Stromal cell of bone marrow (primary cell): Measurements from ENCODE around the gene PALM.
"Not testable (repeated sequence)": the region's sequence is repeated elsewhere in the genome, so short reads cannot be mapped to it uniquely, and the experiment has no call there.

Experiments
- DNase-seq: peaks from one replicate; pipeline ENCODE4 v3.0.0-alpha.2; 2012; ENCODE audit warnings: low read depth

The PALM gene

DNA sequence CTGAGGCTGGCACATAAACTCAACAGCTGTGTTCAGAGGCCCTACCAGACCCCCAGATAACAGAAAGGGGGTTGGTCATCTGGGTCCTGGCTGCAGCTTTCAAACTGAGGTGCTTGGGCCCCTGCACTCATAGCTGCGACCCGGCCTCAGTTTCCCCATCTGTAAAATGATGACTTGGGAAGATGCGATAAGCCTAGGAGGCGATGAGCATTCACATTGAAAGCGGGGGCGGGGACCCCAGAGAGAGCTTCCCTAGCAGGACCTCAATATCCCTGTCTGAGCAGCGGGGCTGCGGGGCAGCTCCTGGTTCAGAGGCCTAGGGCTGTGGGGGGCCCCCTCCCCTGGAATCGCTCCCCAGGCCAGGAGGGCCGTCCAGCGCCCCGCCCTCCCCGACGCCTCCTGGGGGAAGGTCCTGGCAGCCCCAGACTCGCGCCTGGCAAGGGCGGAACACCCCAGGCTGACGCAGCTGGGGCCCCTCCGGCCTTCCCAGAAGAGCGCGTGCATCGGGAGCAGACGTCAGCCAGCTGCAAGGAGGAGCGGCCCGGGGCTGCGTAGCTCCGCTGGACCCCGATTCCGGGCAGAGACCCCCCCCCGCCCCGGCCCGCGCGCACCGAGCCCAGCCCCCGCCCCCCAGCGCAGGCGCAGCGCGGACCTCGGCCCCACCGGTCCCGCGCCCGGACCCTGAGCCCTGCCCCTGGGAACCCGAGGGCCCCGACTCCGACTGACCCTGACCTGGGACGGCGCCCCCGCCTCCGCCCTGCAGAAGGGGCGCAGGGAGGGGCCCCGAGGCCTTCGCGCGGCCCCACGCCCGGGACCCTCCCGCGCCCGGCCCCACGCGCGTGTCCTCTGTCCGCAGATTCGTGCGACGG, 29.1 kb upstream of the PALM start:
- peak; percentile 64 for DNase-seq

- DNase-seq = peak; percentile 92
Observed at GRCh38 chr19:680287-681028, 28.3 kb upstream of the PALM start.

- DNase-seq = no peak
Observed at GRCh38 chr19:681029-682019, 27.4 kb upstream of the PALM start.

GRCh38 chr19:682678-683320, 25.9 kb upstream of the PALM start:
- DNase-seq = no peak

- DNase-seq = no peak
Observed at GRCh38 chr19:685454-685931, 23.2 kb upstream of the PALM start.

- no peak for DNase-seq
Observed at GRCh38 chr19:686589-687297, 22.0 kb upstream of the PALM start.

DNA sequence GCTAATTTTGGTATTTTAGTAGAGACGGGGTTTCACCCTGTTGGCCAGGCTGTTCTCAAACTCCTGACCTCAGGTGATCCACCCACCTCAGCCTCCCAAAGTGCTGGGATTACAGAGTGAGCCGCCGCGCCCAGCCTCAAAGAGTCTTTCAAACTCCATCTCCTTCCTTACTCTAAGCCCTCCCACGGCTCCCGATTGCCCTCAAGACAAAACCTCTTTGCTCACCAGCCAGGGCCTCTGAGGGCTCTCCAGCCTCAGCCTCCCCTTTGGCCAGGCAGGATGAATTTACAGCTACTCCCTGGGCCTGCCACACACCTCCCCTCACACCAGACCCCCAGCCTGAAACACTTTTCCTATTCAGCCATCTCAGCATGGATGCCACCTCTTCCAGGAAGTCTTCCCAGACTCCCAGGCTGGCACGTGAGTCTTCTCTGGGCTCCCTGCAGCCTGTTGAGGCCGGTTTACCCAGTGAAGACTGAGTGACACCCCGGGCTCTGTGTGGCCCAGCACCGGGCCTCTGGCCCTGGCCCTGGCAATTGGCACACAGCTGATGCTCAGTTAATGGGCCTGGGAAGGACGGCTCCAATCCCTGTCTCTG, 21.1 kb upstream of the PALM start:
- no peak for DNase-seq

- DNase-seq = no peak
Observed at GRCh38 chr19:688214-688613, 20.5 kb upstream of the PALM start.

DNA sequence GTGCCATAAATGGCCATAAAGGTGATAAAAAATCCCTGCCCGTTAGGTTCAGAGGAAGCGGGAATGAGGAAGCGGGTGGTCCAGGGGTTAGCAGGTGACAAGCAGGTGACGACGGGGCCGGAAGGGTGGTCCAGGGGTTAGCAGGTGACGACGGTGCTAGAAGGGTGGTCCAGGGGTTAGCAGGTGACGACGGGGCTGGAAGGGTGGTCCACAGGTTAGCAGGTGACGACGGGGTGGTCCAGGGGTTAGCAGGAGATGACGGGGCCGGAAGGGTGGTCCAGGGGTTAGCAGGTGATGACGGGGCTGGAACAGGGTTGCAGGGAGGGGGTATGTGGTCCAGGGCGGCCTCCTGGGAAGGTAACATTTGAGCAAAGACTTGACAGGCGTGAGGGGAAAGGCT, 19.7 kb upstream of the PALM start:
- no peak for DNase-seq

GRCh38 chr19:690203-690602, 18.5 kb upstream of the PALM start:
- DNase-seq = no peak

GRCh38 chr19:694481-695351, 14.0 kb upstream of the PALM start:
- no peak for DNase-seq

- no peak for DNase-seq
Observed at GRCh38 chr19:695352-695949, 13.3 kb upstream of the PALM start, which contains the start of gene PRSS57. Gene PRSS57, minus strand, starts transcription at chr19:695452. Its CDS starts 22 bp downstream, at chr19:695430.

DNA sequence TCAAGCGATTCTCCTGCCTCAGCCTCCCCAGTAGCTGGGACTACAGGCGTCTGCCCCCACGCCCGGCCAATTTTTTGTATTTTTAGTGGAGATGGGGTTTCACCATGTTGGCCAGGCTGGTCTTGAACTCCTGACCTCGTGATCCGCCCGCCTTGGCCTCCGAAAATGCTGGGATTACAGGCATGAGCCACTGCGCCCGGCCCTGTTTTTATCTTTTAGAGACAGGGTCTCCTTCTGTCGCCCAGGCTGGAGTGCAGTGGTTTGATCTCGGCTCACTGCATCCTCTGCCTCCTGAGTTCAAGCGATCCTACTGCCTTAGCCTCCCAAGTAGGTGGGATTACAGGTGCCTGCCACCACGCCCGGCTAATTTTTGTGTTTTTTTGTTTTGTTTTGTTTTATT, 10.2 kb upstream of the PALM start:
- not testable (repeated sequence) for DNase-seq

GRCh38 chr19:699885-700284, 8.8 kb upstream of the PALM start:
- DNase-seq = not testable (repeated sequence)

DNA sequence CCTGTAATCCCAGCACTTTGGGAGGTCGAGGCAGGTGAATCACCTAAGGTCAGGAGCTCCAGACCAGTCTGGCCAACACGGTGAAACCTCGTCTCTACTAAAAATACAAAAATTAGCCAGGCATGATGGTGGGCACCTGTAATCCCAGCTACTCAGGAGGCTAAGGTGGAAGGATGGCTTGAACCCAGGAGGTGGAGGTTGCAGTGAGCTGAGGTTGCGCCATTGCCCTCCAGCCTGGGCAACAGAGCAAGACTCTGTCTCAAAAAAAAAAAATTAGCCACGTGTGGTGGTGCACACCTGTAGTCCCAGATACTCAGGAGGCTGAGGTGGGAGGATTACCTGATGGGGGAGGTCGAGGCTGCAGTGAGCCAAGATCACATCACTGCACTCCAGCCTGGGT, 5.9 kb upstream of the PALM start:
- DNase-seq = not testable (repeated sequence)

DNA sequence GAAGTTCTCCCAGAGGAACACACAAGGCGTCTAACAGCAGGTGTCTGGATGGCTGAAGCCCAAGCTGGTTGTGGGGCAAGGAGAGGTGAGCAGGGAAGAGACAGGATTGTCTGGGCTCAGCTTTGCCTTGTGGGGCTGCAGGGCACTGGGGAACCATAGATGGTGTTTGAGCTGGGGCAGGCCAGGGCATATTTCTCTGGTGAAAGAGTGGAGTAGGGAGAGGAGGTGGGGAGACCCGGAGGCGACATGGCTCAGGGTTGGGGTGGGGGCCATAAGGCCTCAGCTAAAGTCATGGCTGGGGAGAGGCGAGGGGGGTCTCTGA, 5.4 kb upstream of the PALM start:
- no peak for DNase-seq

GRCh38 chr19:703651-704446, 4.9 kb upstream of the PALM start:
- DNase-seq = no peak

DNA sequence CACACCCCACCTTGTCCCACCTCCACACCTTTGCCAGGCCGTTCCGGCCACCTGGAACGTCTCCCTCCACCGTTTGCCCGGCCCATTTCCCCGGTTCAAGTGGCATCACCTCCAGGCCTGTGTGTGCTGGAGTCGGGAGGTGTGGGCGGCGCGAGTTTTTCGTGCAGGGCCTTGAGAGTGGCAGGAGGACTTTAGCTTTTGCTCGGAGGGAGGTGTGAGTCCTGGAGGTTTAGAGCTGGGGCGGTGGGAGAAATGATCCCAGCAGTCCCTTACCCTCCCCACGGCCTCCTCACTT, 4.3 kb upstream of the PALM start:
- no peak for DNase-seq
